Measurements from ENCODE around the gene EFCAB11.

The EFCAB11 gene, protein sequence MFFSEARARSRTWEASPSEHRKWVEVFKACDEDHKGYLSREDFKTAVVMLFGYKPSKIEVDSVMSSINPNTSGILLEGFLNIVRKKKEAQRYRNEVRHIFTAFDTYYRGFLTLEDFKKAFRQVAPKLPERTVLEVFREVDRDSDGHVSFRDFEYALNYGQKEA

DNA sequence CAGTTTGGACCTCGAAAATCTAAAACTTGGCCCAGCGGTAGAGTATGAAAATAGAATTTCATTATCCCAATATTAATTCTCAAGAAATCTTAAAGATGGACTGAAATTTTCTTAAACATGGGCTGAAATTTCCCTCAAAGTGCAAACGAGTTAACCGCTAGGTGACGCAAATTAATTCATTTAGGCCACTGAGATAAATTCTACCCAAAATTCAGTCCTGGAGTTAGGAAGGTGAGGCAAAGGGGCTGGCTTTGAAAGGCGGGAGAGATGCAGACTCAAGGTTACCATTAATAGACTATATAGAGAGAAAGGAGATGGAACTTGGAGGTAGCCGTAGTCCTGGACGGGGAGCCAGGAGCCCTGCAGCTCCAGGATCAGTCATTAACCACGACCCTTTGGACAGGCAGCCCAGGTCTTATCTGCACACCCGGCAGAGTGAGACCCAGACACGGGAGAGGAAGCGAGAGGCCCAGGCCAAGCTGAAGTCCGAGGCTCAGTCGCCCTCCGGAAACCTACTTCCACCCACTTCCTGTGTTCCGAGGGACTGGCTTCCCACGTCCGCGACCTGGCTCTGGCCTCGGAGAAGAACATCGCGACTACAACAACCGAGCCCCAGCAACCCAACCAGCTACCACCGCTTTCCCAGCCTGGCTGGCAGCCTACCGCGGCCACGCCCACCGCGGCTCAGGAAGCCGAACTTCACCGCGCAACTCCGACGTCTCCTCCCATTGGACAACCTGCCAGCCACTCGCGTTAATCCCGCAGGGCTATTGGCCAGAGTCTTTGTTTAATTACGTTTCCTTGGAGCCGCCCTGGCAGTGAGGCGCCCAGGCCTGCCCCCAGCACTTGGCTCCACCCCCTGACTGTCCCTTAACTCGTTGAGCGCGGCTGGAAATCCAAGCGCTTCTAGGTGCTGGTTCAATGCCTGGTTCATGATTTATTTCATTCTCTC lies at the start of gene EFCAB11:
TSS of gene EFCAB11 (minus strand) at position 661 of the 952 bp plus-strand sequence. CDS start at position 591, 70 bp downstream.
- DNase-seq: peak; percentile 91

DNA sequence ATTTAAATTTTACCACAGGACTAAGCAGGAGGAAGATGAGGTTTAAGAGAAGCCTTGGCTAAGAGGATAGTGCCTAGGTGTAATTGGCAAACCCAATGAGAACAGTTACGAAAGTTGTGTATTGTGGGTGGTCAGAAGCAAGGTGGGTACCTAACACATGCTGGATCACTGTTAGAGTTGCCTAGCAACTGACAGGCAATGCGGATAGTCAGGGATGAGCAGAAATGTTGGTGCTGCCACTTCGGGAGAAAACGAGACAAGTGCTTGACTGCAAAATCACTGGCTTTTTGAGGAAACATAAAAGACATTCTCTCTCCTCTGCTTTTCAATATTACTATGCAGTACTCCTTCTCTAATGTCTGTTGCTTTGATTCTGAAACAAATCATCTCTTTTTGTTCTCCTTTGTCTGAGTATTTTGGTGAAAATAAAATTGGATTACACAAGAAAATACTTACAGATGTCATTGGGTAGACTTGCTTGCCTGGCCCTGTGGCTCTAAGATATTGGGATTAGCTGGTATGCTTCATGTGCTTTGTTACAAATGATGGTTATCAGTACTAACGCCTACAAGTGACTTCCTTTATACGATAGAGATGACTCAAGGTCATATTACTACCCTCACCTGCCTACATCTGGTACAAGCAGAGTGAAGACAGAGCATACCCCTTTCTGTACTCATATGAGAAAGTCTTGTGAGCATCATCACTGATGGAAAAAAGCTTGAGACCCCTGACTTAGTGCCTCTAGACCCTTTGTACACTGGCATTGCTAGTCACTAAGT lies 49.2 kb upstream of the EFCAB11 start:
- DNase-seq: no peak

DNA sequence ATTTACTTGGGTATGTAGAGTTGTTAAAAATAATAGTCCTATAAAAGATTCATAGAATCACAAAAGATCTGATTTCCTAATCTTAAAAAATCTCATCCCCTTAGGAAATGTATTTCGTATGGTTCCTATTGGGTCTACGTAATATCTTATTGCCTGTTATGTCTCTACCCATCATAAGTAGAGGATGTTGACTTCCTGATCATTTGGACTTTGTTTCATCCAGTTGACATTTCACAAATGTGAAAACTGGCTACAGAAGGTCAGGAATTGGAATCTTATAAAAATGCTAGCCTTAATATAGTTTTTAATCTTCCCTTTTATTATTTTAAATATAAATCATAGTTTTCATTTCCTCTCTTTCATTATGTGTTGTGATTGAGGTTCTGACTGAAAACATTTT lies 46.4 kb upstream of the EFCAB11 start:
- DNase-seq: no peak

DNA sequence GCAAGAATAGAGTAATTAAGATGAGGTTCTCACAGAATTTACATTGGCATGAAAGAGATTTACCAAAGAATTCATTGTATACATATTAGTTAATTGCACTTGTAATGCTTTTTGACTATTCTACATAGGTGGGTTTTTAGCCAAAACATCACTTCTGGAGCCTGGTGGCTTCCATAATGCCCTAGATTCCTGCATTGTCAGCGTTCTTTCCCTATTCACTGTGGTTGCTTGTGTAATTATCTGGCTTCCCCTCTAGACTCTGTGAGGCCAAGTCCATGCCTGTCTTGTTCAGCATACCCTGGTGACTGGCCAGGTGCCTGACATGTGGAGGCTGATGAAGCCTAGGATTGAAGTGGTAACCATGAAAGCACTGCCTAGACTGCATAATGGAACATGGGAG lies 42.4 kb upstream of the EFCAB11 start:
- no peak for DNase-seq

DNA sequence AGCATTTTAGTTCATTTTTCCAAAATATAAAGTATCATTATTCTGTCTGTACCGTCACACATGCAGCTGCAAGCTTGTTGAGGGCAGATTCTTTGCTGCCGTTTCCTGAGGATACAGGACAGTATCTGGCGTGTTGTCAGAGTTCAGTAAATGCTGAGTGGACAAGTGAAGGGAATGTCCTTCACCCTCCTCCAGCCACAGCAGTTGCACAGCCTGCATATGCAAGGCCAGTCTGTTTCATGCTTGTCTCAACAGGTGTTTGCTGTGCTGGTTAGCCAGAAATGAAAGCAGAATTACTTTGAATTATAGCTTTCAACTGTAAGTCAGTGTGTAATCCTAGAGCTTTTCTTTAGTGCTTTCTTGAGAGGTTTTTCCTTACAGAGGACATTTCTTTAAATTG lies 37.7 kb upstream of the EFCAB11 start:
- no peak for DNase-seq

DNA sequence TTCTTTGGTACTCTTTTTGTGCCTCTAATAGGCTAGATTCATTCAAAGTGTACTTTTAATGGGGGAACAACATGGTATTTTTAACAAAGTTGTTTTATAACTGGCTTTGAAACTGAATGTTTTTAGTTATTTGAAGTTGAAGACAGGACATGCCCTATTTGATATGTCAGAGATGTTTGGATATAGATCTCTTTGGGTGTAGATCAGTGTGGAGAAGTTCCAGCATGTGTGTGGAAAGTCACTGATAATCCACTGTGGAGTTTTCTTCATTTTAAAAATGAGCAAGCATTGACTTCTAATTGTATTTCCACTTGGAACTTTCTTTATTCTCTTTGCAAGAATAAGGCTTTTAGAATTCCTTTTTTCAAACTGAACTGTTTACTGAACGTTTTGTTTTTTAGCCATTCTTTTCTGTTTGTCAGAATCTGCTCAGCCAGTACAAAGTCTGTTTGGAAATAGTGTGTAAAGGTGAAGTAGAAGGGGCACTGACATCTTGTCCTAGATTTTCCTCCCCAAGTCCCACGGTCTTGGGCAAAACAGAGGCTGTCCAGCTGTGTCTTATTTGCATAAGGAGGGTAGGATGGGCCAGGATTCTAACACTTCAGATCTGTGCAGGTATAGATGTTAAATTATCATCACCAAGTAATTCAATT lies 36.2 kb upstream of the EFCAB11 start:
- no peak for DNase-seq

DNA sequence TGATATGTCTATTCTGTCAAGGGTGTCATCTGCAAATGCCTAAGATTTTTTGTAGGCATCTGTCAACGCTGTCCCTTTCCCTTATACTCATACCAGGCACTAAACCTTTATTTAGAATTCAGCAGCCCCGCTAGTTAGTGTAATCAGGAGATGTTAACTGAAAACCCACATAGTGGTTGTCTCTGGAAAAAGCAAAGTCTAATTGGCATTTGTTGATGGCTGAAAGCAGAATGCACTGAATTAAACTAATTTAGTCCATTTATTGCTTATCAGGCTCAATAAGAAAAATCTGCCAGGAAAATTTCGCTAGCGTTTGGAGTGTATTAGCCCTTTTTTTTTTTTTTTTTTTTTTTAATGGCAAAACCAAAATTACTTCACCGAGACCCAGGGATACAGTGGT lies 35.7 kb upstream of the EFCAB11 start:
- no peak for DNase-seq

DNA sequence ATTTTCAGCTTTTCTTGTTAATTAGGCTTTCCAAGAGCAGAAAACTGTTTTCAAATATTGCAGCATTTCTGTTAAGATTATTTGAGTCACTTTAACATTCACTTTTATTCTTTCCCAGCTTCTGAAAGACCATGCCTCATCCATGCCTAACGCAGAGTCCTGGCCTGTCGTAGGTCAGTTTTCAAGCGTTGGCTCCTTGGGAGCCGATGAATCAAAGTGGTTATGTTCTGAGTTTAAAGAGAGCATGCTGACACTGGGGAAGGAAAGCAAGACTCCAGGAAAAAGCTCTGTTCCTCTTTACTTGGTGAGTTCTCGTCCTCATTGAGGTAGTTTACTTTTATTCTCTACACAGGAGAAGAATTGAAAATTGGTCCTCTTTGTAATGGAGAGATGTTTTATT lies 34.3 kb upstream of the EFCAB11 start:
- no peak for DNase-seq

DNA sequence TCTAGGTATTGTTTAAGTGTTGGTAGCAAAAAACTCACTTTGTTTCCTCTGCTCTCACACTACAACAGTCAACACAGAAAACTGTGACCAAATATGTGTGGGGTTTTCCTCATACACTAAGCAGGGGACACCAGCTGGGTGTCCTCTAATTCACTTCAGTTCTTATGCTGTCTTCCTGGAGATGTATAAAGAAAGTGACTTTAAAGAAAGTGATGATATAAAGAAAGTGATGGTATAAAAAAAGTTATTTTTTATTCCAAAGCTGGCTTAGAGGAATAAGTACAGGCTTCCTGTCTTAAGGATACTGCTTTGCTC lies 32.6 kb upstream of the EFCAB11 start:
- DNase-seq: no peak

DNA sequence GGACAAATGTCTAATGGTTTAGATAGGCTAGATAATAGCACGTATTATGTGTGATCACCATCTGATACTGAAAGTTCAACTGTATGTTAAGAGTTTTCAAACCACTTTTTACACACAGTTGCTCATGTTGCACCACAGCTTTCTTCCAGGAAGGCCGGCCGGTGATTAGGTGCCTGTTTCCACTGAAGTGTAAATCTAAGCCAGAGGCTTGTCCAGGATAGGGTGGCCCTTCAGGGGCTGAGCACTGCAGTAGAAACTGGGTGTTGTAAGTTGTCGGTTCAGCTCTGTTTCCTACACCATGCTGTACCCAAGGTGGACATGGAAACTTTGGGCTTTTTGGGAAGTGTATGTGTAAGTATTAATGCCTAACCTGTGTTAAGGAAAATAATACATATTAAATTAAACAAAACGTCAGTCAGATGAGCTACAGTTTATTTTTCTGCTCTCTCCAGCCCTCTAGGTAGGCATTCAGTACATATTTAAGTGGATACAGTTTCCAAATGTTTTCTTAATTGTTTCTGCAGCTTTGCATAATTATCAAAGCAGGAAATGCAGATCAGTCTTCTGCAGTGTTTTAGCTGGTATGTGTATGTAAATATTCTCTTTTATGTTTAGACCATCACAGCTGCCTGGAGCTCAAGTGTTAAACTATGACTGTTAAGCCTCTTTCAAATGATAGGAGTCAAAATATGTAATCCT lies 32.1 kb upstream of the EFCAB11 start:
- no peak for DNase-seq

DNA sequence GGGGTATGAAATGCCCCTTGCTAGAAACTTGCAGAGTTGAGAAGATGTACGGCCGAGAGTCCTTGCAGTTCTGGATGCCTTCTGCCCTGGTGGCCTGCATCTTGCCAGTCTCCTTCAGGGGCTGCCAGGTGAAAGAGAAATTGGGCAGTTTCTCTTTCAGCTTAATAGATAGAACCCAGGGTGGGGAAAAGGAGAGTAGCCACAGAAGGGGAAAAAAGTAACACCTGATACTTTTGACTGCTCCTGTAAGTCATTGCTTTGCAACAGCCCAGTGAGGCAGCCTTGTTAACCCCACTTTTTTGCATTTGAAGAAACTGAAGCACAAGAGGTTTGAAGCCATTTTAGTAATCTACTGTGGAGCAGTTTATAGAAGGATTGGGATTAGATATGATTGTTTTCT lies 28.8 kb upstream of the EFCAB11 start:
- no peak for DNase-seq

DNA sequence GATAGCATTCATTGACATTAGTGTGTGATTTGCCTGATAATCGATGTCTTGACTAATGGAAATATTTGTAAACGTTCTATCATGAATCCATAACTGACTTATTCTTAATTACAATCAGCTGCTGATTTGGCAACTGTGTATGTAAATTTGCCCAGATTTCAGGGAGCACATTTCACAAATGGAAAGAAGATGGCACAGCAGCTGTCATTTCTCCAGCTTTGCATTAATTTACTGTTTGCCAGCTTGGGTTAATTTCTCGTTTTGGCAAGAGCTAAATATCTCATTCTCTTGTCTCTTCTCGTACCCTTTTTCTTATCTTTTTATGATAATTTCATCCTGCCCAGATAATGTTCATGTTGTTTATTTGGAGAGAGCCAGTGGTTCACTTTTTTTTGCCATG lies 24.1 kb upstream of the EFCAB11 start:
- DNase-seq: no peak

DNA sequence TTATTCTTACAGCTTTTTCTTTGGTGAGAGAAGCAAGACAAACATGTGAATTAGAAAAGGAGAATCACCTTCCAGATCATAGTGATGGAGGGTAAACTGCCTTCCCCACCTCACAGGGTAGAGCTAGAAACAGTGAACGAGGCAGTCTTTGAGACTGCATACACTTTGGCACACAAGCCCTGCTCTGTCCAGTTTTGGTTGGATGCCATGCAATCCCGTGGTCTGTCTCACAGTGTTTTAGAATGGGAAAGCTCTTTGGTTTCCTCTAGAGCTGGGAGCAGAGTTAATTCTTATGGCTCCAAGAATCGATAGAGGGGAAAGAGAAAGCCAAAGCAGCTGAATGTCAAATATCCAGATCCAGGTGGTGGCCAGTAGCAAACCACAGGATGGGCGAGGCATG lies 23.1 kb upstream of the EFCAB11 start:
- no peak for DNase-seq

DNA sequence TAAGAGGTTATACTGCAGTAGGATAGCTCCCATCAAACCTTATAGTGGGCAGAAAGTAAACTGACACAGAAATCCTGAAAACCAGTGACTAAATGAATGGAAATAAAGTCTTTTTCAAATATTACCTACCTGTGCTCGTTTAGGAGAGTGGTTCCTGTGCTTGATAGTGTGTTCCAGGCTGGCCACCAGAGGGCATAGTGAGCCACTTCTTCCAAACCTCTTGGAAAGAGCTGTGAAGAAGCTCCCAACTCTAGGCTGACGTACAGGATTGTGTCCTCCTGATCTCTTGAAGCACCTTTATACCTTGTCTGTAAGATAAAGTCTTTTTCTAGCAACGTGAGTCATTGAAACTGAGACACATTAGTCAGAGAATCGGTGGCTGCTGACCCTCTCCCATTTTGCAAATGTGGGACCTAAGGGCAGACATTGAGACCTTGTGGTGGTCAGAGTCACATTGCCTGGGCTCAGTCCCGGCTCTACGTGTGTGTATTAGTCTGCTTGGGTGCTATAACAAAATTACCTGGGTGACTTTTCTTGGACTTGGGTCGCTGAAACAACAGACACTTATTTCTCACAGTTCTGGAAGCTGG lies 18.8 kb upstream of the EFCAB11 start:
- peak; percentile 57 for DNase-seq

DNA sequence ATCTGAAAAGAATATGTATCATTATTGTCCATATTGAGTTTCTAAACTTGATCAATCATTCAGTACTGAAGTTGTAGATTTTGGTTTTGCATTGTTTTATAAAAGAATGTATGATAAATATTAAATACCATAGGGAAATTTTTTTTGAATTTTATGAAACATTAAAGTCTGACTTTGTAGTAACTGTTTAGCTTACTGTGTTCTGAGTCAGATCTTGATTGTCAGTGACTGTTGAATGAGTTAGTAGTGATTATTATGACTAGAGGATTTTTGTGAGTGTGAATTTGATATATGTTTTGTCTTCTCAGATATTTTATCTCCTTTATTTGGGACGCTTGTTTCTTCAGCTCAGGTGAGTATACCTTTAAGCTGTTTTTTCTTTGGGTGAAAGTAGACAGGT lies 11.3 kb upstream of the EFCAB11 start:
- DNase-seq: no peak

DNA sequence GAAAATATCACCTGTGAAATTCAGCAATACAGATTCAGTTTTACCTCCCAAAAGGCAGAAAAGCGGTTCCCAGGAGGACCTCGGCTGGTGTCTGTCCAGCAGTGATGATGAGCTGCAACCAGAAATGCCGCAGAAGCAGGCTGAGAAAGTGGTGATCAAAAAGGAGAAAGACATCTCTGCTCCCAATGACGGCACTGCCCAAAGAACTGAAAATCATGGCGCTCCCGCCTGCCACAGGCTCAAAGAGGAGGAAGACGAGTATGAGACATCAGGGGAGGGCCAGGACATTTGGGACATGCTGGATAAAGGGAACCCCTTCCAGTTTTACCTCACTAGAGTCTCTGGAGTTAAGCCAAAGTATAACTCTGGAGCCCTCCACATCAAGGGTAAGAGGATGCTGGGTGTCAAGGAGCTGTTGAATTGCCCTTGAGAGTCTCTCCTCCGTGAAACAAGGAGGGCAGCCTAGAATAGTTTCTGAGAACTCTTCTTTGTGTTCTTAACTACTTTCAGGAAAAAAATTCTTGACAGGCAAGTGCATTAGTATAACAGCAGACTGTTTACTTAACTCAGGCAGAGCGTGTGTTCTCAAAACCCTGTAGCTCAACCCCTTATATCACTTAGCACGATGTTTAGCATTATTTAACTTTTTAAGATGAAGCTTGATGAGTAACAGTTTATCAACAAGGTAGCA lies 8.9 kb upstream of the EFCAB11 start:
- DNase-seq: no peak

DNA sequence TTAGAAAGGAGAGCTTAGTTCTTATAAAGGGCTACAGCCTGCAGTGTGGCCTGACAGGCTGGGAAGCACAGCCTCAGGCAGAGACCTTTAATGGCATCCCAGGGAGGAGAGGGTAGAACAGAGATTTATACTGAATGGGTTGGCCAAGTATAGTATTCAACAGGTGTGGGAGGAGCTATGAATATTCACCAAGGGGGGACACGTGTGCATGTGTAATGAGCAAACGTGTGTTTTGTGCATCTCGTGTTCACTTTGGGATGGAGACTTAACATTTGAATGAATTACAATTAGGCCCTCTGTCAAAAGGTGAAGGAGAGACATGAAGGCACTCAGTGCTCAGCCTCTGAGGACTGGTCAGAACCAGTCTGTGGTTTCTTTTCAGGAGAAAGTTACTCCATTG lies 6.4 kb upstream of the EFCAB11 start:
- no peak for DNase-seq

DNA sequence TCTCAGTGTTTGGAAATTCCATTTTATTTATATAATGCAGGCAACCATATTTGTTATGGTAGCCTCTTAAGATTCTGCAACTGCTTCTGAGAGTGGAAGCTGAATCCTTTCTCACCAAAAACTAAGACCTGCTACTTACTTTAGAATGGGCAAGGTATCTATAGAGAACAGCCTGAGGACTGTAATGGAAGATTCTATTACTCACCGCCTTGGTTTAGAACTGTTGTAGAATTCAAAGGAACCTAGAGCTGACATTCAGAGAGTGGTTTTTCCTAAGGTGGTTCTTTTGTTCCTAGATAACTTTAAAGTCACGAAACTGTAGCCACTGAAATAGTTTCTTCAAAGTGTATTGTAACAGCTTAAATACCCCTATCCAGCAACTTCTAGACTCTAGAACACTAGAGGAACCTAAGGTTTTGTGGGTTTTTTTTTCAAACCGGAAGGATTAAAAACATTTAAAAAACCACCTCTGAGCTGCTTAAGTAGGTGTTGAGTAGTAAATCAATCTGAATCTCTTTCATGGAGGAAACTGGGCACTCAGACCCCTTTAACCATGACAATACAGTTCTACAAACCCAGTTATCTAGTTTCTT lies 5.4 kb upstream of the EFCAB11 start:
- DNase-seq: no peak

DNA sequence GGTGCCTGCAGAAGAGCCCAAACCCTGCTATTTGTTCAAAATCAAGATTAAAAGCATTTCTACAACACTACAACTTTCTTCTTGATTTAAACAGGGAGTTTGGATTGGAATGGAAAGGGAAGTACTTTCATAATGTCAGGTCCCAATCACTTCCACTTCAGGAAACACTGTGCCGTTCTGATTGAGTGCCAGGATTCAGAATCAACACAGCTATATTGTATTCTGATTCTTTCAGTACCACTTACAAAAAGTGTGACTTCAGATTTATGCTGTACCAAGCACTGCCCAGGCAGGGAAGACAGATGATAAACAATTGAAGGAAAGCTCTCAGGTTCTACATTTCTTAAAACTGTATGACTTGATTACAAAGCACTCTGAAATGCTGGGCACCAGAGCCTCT lies 4.4 kb upstream of the EFCAB11 start:
- no peak for DNase-seq

DNA sequence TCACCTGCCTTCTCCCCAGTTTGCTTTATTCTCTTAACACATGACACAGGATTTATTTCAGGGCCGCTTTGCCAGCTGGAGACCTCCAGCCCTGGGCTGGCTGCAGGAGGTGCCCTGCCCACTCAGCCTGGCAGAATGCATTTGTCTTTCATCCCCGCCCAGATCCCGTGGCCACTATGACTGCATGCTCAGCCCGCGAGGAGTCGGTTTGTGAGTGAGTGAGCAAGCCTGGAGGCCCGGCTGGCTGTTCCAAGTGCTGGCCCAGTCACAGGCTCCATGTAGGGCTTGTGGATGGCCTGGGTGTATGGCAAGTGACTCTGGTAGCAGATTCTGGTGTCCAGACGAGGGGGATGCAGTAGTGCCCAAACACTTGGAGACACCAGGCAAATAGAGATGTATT lies 3.3 kb upstream of the EFCAB11 start:
- no peak for DNase-seq

DNA sequence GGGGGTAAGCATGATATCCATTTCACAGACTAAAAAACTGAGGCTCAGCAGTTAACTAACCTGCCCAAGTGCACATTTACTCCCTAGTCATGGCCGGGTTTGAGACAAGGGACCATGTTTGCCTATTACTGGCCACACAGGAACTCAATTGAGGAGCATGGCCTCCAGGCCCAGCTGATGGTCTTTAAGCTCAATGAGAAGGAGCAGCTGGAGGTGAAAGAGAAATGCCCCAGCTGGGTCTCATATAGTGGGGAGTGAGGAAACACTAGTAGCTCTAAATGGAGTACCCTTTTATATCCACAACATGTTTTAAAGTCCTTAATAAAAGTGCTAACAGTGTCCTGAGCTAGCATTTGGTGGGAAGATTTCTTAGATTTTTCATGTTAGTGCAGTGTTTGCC lies 2.8 kb upstream of the EFCAB11 start:
- no peak for DNase-seq

Measured in activated CD8-positive, alpha-beta memory T cell treated with anti-CD3 and anti-CD28 coated beads, Interleukin-2, amount 50 U/mL, for 4 hours (primary cell).